H1 (cell line): ENCODE measurements around the gene ATP5PF.

ENCODE experiments used
- ASH2L ChIP-seq: fragments of 200-600, 300-600 bp; sonication (generic); IDR thresholded peaks from one replicate; pipeline ENCODE4 v1.7.1; 2017; ENCODE audit warnings: low read length
- EZH2 ChIP-seq: fragments of 200-600 bp; sonication (generic); IDR thresholded peaks from 2 replicates; pipeline ENCODE4 v1.7.1; 2012; ENCODE audit warnings: low read depth, mild to moderate bottlenecking, moderate library complexity, low read length, inconsistent platforms; ENCODE audit not compliant: severe bottlenecking
- POLR2A ChIP-seq, 2 experiments: IDR thresholded peaks; 1 replicate in 1 of 2; 2 replicates in 1 of 2; pipeline ENCODE4 v1.6.1; 2011; ENCODE audit warnings: low read depth in 2 of 2, low read length in 2 of 2, mild to moderate bottlenecking in 2 of 2; ENCODE audit errors: control extremely low read depth in 1 of 2
- TAF1 ChIP-seq: IDR thresholded peaks from 2 replicates; pipeline ENCODE4 v1.6.1; 2011; ENCODE audit warnings: mild to moderate bottlenecking, low read depth, low read length
- ZNF274 ChIP-seq: IDR thresholded peaks from 2 replicates; pipeline ENCODE4 v1.7.0; 2012; ENCODE audit warnings: low read length, borderline replicate concordance; ENCODE audit errors: extremely low read depth
- TF ChIP-seq, protein P1 (sequence below), 3 experiments: IDR thresholded peaks; 1 replicate in 2 of 3; 2 replicates in 1 of 3; pipeline versions ENCODE4 v1.5.1 to v1.6.1; 2011; ENCODE audit warnings: low read length in 3 of 3, mild to moderate bottlenecking in 3 of 3, inconsistent platforms in 2 of 3, low read depth in 1 of 3, moderate library complexity in 1 of 3; ENCODE audit not compliant: insufficient read depth in 1 of 3; ENCODE audit errors: control extremely low read depth in 1 of 3

GRCh38 chr21:25682382-25682781, 52.3 kb downstream of the ATP5PF start:
- TF ChIP-seq, protein P1, sequence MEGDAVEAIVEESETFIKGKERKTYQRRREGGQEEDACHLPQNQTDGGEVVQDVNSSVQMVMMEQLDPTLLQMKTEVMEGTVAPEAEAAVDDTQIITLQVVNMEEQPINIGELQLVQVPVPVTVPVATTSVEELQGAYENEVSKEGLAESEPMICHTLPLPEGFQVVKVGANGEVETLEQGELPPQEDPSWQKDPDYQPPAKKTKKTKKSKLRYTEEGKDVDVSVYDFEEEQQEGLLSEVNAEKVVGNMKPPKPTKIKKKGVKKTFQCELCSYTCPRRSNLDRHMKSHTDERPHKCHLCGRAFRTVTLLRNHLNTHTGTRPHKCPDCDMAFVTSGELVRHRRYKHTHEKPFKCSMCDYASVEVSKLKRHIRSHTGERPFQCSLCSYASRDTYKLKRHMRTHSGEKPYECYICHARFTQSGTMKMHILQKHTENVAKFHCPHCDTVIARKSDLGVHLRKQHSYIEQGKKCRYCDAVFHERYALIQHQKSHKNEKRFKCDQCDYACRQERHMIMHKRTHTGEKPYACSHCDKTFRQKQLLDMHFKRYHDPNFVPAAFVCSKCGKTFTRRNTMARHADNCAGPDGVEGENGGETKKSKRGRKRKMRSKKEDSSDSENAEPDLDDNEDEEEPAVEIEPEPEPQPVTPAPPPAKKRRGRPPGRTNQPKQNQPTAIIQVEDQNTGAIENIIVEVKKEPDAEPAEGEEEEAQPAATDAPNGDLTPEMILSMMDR (IDR thresholded peaks at IDR 0.05; ENCODE audit: control extremely low read depth in 1 of 3, insufficient read depth in 1 of 3, low read depth in 1 of 3, low read length in 3 of 3), result no peak
- TF ChIP-seq ZNF274 (no peak), POLR2A (IDR thresholded peaks at IDR 0.05; ENCODE audit: control extremely low read depth in 1 of 2, low read depth in 2 of 2, low read length in 2 of 2) (no peak), TAF1 (no peak), EZH2 (no peak), ASH2L (no peak)
